CD4-positive, alpha-beta T cell (primary cell): Measurements from ENCODE around the gene SLC16A1. TPM values are rescaled to one million over a fixed set of nuclear protein-coding genes. Genes with fewer than 3 reads are reported as not detected.

Source experiments
- ATAC-seq: fragments of 200-7000 bp; cut with Tn5 transposase; one replicate; pipeline ENCODE4 v1.10.0; 2022; ENCODE audit warnings: mild to moderate bottlenecking; ENCODE audit not compliant: poor library complexity
- CTCF ChIA-PET: fragments of 350-600 bp; sonication (Branson Sonifier 250); formaldehyde crosslinking; loops from one replicate; lab custom pipeline; 2021; ENCODE audit warnings: antibody characterized with exemption, inconsistent platforms; lab: Charles Lee
- POLR2A ChIA-PET: fragments of 350-600 bp; sonication (Branson Sonifier 250); formaldehyde crosslinking; loops from one replicate; lab custom pipeline; 2021; ENCODE audit warnings: antibody characterized with exemption, inconsistent platforms; lab: Charles Lee
- DNase-seq, 14 experiments: peaks; one replicate each; pipeline ENCODE4 v3.0.0-alpha.2; 2013 to 2020; ENCODE audit warnings: mixed read lengths in 2 of 14
- H3K27ac ChIP-seq, 2 donors: one replicate each; pipeline versions ENCODE4 v1.5.1 to v1.7.0; 2013; ENCODE audit warnings: low read length in 2 of 2, low read depth in 1 of 2, mild to moderate bottlenecking in 1 of 2
- H3K27me3 ChIP-seq, 2 experiments: 1 replicate in 1 of 2; 2 replicates in 1 of 2; pipeline versions ENCODE4 v1.6.1 to v1.7.0; 2013; ENCODE audit warnings: low read length in 2 of 2, control low read depth in 1 of 2, mild to moderate bottlenecking in 1 of 2, moderate library complexity in 1 of 2; ENCODE audit not compliant: insufficient read depth in 2 of 2, control insufficient read depth in 1 of 2
- H3K36me3 ChIP-seq: one replicate; pipeline ENCODE4 v1.6.1; 2013; ENCODE audit warnings: low read length, control low read depth; ENCODE audit not compliant: insufficient read depth
- H3K4me1 ChIP-seq: one replicate; pipeline ENCODE4 v1.6.1; 2013; ENCODE audit warnings: low read length, control low read depth; ENCODE audit not compliant: insufficient read depth
- H3K4me3 ChIP-seq: one replicate; pipeline ENCODE4 v1.5.1; 2013; ENCODE audit warnings: mild to moderate bottlenecking, low read length, moderate library complexity
- H3K9me3 ChIP-seq, 2 experiments: 1 replicate in 1 of 2; 2 replicates in 1 of 2; pipeline versions ENCODE4 v1.6.1 to v1.7.0; 2013; ENCODE audit warnings: low read length in 2 of 2, mild to moderate bottlenecking in 2 of 2, control low read depth in 1 of 2, moderate library complexity in 1 of 2; ENCODE audit not compliant: control insufficient read depth in 1 of 2, insufficient read depth in 1 of 2
- H3K27ac Mint-ChIP-seq: one replicate; pipeline ENCODE4 v1.8.0; 2020; ENCODE audit warnings: mixed read lengths
- H3K27me3 Mint-ChIP-seq: one replicate; pipeline ENCODE4 v1.8.0; 2021; ENCODE audit warnings: mixed read lengths
- H3K36me3 Mint-ChIP-seq: one replicate; pipeline ENCODE4 v1.8.0; 2021; ENCODE audit warnings: low read depth, mixed read lengths
- H3K4me1 Mint-ChIP-seq: one replicate; pipeline ENCODE4 v1.8.0; 2021; ENCODE audit warnings: low read depth, mixed read lengths
- H3K4me3 Mint-ChIP-seq: one replicate; pipeline ENCODE4 v1.8.0; 2020; ENCODE audit warnings: mild to moderate bottlenecking, mixed read lengths
- H3K9me3 Mint-ChIP-seq: one replicate; pipeline ENCODE4 v1.8.0; 2020; ENCODE audit warnings: mixed read lengths
- CTCF ChIP-seq: fragments of 200-600 bp; IDR thresholded peaks from one replicate; pipeline ENCODE4 v1.8.0; 2022; ENCODE audit warnings: antibody characterized with exemption, mild to moderate bottlenecking
- intact Hi-C, 2 experiments: fragments of 100-400 bp; cut with DNase I in 1 of 2; cut with micrococcal nuclease in 1 of 2; formaldehyde crosslinking; loops; one replicate each; pipeline versions ENCODE4 v1.15.1 to v1.9.0; 2023 to 2025; cut with DNase I, micrococcal nuclease
- total RNA-seq, 174 experiments: library from RNA in 2 of 174; stranded (reverse) in 2 of 174; gene quantifications; one replicate each; pipeline ENCODE4 v1.2.3 and lab custom pipeline; 2021 to 2026

Gene SLC16A1
- total RNA-seq, 2 experiments from 2014 or later = 22.9 to 26.6 TPM

- intact Hi-C loops = no loop called here
- Histone ChIP-seq H3K4me3 (no peak overlapping the region), H3K9me3 (no peaks in the 10 kb centered on the region), H3K36me3 (no peaks in the 10 kb centered on the region), H3K27ac (no peak overlapping the region), H3K4me1 (no peaks in the 10 kb centered on the region), H3K27me3 (no peaks in the 10 kb centered on the region)
- POLR2A ChIA-PET = interaction anchor here (1.1 kb wide), 1 partner anchor 19 kb away, joined by 5 read pairs; the partner anchor contains the start of gene SLC16A1
- DNase-seq = no peak
- H3K4me3 Mint-ChIP-seq = no peak overlapping the region
- no peak for ATAC-seq
- H3K27me3 Mint-ChIP-seq = no peaks in the 10 kb centered on the region
- CTCF ChIA-PET = interaction anchor here (1.2 to 1.3 kb wide), 2 partner anchors 28 to 136 kb away, joined by 4 read pairs; partner anchors contain the start of gene LRIG2
- no peak for TF ChIP-seq CTCF
- no peak overlapping the region for H3K27ac Mint-ChIP-seq
- H3K4me1 Mint-ChIP-seq = peaks cover 28% of the 10 kb centered on the region
- H3K36me3 Mint-ChIP-seq = no peaks in the 10 kb centered on the region
- H3K9me3 Mint-ChIP-seq = no peaks in the 10 kb centered on the region
These were observed 18.9 kb downstream of the SLC16A1 start for GRCh38 chr1:112937070-112937469.

GRCh38 chr1:112935461-112936111, 20.4 kb downstream of the SLC16A1 start:
- Histone ChIP-seq H3K36me3 (no peaks in the 10 kb centered on the region), H3K27ac (no peak overlapping the region), H3K27me3 (no peaks in the 10 kb centered on the region), H3K4me1 (no peaks in the 10 kb centered on the region), H3K4me3 (no peak overlapping the region), H3K9me3 (no peaks in the 10 kb centered on the region)
- CTCF ChIA-PET = interaction anchor here (0.6 kb wide), 1 partner anchor 113 kb away, joined by 4 read pairs; no protein-coding TSS in a partner anchor
- no peaks in the 10 kb centered on the region for H3K36me3 Mint-ChIP-seq
- POLR2A ChIA-PET = no interaction called here
- peaks cover 28% of the 10 kb centered on the region for H3K4me1 Mint-ChIP-seq
- DNase-seq = no peak
- intact Hi-C loops = no loop called here
- H3K9me3 Mint-ChIP-seq = no peaks in the 10 kb centered on the region
- no peak overlapping the region for H3K4me3 Mint-ChIP-seq
- no peak overlapping the region for H3K27ac Mint-ChIP-seq
- no peak for TF ChIP-seq CTCF
- H3K27me3 Mint-ChIP-seq = no peaks in the 10 kb centered on the region
- no peak for ATAC-seq

GRCh38 chr1:112934577-112934976, 21.4 kb downstream of the SLC16A1 start:
- peaks cover 28% of the 10 kb centered on the region for H3K4me1 Mint-ChIP-seq
- ATAC-seq (no peak), DNase-seq (no peak)
- H3K36me3 ChIP-seq = no peaks in the 10 kb centered on the region
- H3K27me3 Mint-ChIP-seq = no peaks in the 10 kb centered on the region
- no peak overlapping the region for H3K27ac ChIP-seq
- intact Hi-C loops = no loop called here
- POLR2A ChIA-PET = no interaction called here
- CTCF ChIA-PET = interaction anchor here (0.9 kb wide), 1 partner anchor 9 kb away, joined by 3 read pairs; no protein-coding TSS in a partner anchor
- TF ChIP-seq CTCF = no peak
- no peak overlapping the region for H3K27ac Mint-ChIP-seq
- no peaks in the 10 kb centered on the region for H3K4me1 ChIP-seq
- H3K36me3 Mint-ChIP-seq = no peaks in the 10 kb centered on the region
- H3K4me3 Mint-ChIP-seq = no peak overlapping the region
- H3K9me3 Mint-ChIP-seq = no peaks in the 10 kb centered on the region
- H3K4me3 ChIP-seq = no peak overlapping the region
- H3K9me3 ChIP-seq = no peaks in the 10 kb centered on the region
- H3K27me3 ChIP-seq = no peaks in the 10 kb centered on the region
